ENCODE measurements around the gene MACO1. TPM values are rescaled to one million over a fixed set of nuclear protein-coding genes. Genes with fewer than 3 reads are reported as not detected.

The MACO1 gene
- total RNA-seq, 1 donor from 2014 or later = 31.5 TPM

DNA sequence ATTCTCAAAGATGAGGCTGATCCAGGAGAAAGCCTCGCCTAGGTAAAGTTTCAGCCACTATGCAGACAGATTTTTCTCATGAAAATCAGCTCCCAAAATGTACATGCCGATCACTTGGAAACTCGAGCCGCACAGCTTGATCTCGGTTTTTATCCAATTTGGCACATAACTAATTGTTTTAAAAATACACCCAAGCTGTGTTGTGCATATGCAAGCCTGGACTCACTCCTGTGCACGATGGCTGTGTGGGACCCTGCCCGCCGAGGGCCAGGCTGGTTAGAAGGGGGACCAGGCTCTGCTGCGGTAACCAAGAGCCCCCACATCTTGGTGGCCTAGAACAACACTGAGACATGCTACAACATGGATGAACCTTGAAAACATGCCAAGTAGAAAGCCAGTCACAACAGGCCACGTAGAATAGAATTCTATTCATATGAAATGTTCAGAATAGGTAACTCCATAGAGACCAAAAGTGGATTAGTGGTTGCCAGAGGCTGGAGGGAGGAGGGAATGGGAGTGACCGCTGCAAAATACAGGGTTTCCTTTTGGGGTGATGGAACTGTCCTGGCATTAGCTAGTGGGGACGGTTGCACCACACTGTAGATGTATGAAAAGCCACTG lies 96.6 kb downstream of the MACO1 start:
- H3K4me1 Mint-ChIP-seq (ENCODE audit: low read depth) = peaks cover 4% of the 10 kb centered on the region
- peaks cover 11% of the 10 kb centered on the region for H3K9me3 Mint-ChIP-seq (ENCODE audit: low read depth)
- no peak overlapping the region for H3K4me3 Mint-ChIP-seq (ENCODE audit: low read depth)
- TF ChIP-seq, protein P1, sequence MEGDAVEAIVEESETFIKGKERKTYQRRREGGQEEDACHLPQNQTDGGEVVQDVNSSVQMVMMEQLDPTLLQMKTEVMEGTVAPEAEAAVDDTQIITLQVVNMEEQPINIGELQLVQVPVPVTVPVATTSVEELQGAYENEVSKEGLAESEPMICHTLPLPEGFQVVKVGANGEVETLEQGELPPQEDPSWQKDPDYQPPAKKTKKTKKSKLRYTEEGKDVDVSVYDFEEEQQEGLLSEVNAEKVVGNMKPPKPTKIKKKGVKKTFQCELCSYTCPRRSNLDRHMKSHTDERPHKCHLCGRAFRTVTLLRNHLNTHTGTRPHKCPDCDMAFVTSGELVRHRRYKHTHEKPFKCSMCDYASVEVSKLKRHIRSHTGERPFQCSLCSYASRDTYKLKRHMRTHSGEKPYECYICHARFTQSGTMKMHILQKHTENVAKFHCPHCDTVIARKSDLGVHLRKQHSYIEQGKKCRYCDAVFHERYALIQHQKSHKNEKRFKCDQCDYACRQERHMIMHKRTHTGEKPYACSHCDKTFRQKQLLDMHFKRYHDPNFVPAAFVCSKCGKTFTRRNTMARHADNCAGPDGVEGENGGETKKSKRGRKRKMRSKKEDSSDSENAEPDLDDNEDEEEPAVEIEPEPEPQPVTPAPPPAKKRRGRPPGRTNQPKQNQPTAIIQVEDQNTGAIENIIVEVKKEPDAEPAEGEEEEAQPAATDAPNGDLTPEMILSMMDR (IDR thresholded peaks at IDR 0.05; ENCODE audit: unreplicated experiment) = no peak
- no peaks in the 10 kb centered on the region for H3K27me3 Mint-ChIP-seq
- H3K36me3 Mint-ChIP-seq (ENCODE audit: insufficient read depth) = no peaks in the 10 kb centered on the region
- no peak overlapping the region for H3K27ac Mint-ChIP-seq
- DNase-seq (ENCODE audit: low spot score, unreplicated experiment) = no peak

DNA sequence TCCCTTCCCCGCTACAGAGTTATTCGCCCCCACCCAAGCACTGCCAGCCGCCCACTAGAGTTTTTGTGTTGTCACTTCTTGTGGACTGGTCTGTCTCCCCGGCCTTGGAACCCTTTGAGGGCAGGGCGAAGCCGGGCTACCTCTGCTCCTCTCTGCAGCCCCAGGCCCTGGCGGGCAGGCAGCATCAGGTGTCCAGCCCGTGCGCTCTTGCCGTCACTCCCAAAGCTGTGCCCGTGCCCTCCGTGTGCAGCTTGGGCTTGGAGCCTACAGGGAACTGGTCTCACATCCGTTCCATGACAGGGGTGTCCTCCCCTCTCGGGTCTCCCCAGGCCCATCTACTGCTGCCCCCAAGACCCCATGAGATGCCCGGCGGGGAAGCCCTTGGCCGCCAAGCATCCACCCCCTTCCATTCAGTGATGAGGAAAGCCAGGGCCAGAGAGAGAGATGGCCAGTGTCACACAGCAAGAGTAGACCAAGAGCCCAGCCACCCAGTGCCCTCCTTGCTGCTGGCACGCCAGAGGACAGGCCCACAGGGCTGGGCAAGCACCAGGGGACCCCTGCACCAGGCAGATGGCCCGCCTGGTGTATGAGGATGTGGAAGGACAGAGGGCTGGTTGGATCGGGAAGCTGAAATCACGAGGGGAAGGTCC lies 97.4 kb downstream of the MACO1 start:
- no peak overlapping the region for H3K27ac Mint-ChIP-seq
- peaks cover 2% of the 10 kb centered on the region for H3K4me1 Mint-ChIP-seq (ENCODE audit: low read depth)
- DNase-seq (ENCODE audit: low spot score, unreplicated experiment) = no peak
- H3K4me3 Mint-ChIP-seq (ENCODE audit: low read depth) = no peak overlapping the region
- H3K9me3 Mint-ChIP-seq (ENCODE audit: low read depth) = peaks cover 11% of the 10 kb centered on the region
- H3K27me3 Mint-ChIP-seq = no peaks in the 10 kb centered on the region
- no peaks in the 10 kb centered on the region for H3K36me3 Mint-ChIP-seq (ENCODE audit: insufficient read depth)
- TF ChIP-seq, protein P1 (IDR thresholded peaks at IDR 0.05; ENCODE audit: unreplicated experiment) = no peak

DNA sequence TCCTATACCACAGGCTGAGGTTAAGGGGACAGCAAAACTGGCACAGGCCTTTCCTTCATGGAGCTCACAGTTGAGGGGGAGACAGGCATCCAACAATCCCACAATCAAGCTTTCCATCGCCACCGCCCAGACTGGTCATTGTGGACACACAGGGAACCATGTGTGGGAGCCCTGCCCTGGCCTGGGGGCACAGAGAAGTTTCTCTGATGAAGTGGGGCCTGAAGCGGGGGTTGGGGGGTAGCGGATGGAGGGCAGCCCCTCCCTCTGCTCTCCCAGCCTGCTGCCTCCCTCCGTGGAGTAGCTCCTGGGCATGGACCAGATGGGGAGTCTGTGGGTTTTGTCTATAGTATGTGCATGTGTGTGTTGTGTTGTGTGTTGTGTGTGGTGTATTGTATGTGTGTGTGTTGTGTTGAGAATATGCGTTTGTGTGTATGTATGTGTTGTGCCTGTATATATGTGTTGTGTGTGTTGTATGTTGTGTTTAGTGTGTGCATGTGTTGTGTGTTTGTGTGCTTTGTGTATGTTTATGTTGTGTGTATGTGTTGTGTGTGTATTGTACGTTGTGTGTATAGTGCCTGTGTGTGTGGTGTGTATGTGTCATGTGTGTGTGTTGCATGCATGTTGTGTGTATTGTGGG lies 98.3 kb downstream of the MACO1 start:
- H3K4me1 Mint-ChIP-seq (ENCODE audit: low read depth) = peaks cover 2% of the 10 kb centered on the region
- H3K27ac Mint-ChIP-seq = no peak overlapping the region
- no peaks in the 10 kb centered on the region for H3K27me3 Mint-ChIP-seq
- DNase-seq (ENCODE audit: low spot score, unreplicated experiment) = no peak
- TF ChIP-seq, protein P1 (IDR thresholded peaks at IDR 0.05; ENCODE audit: unreplicated experiment) = no peak
- no peak overlapping the region for H3K4me3 Mint-ChIP-seq (ENCODE audit: low read depth)
- peaks cover 11% of the 10 kb centered on the region for H3K9me3 Mint-ChIP-seq (ENCODE audit: low read depth)
- no peaks in the 10 kb centered on the region for H3K36me3 Mint-ChIP-seq (ENCODE audit: insufficient read depth)

DNA sequence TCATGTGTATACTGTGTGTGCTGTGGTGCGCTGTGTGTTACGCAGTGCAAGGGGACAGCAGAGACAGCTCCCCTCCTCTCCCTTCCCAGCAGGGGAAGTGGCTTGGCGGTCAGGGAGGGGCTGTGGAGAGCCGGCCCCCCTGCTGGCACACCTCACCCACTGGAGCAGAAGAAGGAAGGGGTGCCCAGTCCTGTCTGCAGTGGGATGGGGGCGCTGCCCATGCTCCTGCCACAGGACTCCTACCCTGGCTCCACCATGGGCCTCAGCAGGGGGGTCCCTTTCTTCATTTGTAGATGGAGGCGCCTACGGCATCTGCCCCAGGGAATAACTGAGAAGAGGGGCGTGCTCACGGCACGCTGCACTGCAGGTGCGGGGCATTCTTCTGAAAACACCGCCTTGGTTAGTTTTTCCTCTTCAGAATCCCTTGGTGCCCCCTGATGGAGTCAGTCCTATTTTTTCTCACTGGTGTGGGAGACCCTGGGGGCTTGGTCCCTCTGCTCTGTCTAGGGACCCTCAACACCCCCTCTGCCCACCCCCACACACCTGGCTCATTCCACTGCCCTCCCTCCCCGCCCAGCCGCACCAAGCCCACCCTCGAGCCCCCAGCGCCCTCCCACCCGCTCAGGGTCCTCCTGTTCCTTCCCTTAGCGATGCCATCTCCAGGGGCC lies 99.0 kb downstream of the MACO1 start:
- no peak for DNase-seq (ENCODE audit: low spot score, unreplicated experiment)
- Mint-ChIP-seq H3K9me3 (ENCODE audit: low read depth) (peaks cover 10% of the 10 kb centered on the region), H3K4me3 (ENCODE audit: low read depth) (no peak overlapping the region), H3K27ac (no peak overlapping the region), H3K27me3 (no peaks in the 10 kb centered on the region), H3K36me3 (ENCODE audit: insufficient read depth) (no peaks in the 10 kb centered on the region), H3K4me1 (ENCODE audit: low read depth) (no peaks in the 10 kb centered on the region)
- TF ChIP-seq, protein P1 (IDR thresholded peaks at IDR 0.05; ENCODE audit: unreplicated experiment) = no peak

Measured in progenitor cell of endocrine pancreas (in vitro differentiated cells).